Glutamatergic neuron (in vitro differentiated cells): Measurements from ENCODE around the gene PAK1. TPM values are rescaled to one million over a fixed set of nuclear protein-coding genes. Genes with fewer than 3 reads are reported as not detected.

ENCODE experiments used
- DNase-seq: peaks from one replicate; pipeline ENCODE4 v3.0.0; 2022
- H3K27ac Mint-ChIP-seq: one replicate; pipeline ENCODE4 v1.8.0; 2020; ENCODE audit warnings: mild to moderate bottlenecking, mixed read lengths, inconsistent platforms; ENCODE audit not compliant: unreplicated experiment
- H3K27me3 Mint-ChIP-seq: one replicate; pipeline ENCODE4 v1.8.0; 2020; ENCODE audit warnings: mild to moderate bottlenecking, moderate library complexity, mixed read lengths, inconsistent platforms; ENCODE audit not compliant: unreplicated experiment
- H3K36me3 Mint-ChIP-seq: one replicate; pipeline ENCODE4 v1.8.0; 2020; ENCODE audit warnings: mild to moderate bottlenecking, mixed read lengths, inconsistent platforms; ENCODE audit not compliant: unreplicated experiment
- H3K4me1 Mint-ChIP-seq: one replicate; pipeline ENCODE4 v1.8.0; 2020; ENCODE audit warnings: mild to moderate bottlenecking, low read depth, mixed read lengths, inconsistent platforms; ENCODE audit not compliant: unreplicated experiment
- H3K4me3 Mint-ChIP-seq: one replicate; pipeline ENCODE4 v1.8.0; 2020; ENCODE audit warnings: mild to moderate bottlenecking, mixed read lengths, inconsistent platforms; ENCODE audit not compliant: unreplicated experiment
- H3K9me3 Mint-ChIP-seq: one replicate; pipeline ENCODE4 v1.8.0; 2020; ENCODE audit warnings: mild to moderate bottlenecking, moderate library complexity, mixed read lengths, inconsistent platforms; ENCODE audit not compliant: unreplicated experiment
- total RNA-seq: library from RNA; stranded (reverse); fragmentation: NEBNext Ultra II Directional; extraction: Animal tissue kit (Norgen Biotek cat#: 25700); gene quantifications from one replicate; pipeline ENCODE4 v1.2.1, GENCODE V29; 2021; ENCODE audit not compliant: unreplicated experiment
- TF ChIP-seq, protein P1 (sequence below): fragments of 200-600 bp; sonication (generic); IDR thresholded peaks from one replicate; pipeline ENCODE4 v1.5.0; 2021; ENCODE audit not compliant: partially characterized antibody, unreplicated experiment

PAK1 gene
- total RNA-seq, 1 donor from 2014 or later: 126 TPM

DNA sequence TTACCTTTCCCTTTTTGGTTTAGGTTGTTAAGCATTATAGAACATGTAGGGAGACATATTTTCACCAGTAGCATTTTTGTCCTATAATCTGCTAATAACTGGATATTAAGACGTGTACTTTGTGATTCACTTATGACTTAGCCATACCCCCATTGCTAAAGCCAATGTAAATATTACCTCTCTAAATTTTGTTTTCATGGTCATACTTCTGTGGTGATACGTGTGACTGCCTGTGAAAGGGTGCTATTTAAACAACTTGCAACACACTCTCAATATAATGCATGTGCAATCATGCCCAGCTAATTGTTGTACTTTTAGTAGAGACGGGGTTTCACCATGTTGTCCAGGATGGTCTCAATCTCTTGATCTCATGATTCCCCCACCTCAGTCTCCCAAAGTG, 36.2 kb upstream of the PAK1 start:
- Mint-ChIP-seq H3K27me3 (peaks cover 8% of the 10 kb centered on the region), H3K27ac (no peak overlapping the region), H3K4me1 (peaks cover 14% of the 10 kb centered on the region), H3K36me3 (peaks cover 7% of the 10 kb centered on the region), H3K4me3 (no peak overlapping the region), H3K9me3 (no peaks in the 10 kb centered on the region)
- DNase-seq: no peak
- TF ChIP-seq, protein P1, sequence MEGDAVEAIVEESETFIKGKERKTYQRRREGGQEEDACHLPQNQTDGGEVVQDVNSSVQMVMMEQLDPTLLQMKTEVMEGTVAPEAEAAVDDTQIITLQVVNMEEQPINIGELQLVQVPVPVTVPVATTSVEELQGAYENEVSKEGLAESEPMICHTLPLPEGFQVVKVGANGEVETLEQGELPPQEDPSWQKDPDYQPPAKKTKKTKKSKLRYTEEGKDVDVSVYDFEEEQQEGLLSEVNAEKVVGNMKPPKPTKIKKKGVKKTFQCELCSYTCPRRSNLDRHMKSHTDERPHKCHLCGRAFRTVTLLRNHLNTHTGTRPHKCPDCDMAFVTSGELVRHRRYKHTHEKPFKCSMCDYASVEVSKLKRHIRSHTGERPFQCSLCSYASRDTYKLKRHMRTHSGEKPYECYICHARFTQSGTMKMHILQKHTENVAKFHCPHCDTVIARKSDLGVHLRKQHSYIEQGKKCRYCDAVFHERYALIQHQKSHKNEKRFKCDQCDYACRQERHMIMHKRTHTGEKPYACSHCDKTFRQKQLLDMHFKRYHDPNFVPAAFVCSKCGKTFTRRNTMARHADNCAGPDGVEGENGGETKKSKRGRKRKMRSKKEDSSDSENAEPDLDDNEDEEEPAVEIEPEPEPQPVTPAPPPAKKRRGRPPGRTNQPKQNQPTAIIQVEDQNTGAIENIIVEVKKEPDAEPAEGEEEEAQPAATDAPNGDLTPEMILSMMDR: no peak

DNA sequence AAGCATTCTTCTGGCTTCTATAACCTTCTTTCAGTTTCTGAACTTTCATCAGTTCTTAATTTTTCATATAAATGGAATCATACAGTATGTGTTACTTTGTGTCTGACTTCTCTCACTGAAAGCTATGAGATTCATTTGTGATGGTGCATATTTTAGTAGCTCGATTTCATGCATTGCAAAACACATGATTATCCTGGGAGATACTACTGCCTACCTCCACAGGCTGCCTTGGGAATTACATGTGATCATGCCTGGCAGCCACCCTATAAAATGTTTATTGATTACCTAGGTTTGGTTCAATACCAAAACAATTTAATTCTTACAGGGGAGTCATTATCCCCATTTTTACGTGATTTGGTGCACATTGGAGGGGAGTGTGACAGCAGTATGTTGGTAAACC, 34.1 kb upstream of the PAK1 start:
- Mint-ChIP-seq H3K4me3 (no peak overlapping the region), H3K4me1 (peaks cover 16% of the 10 kb centered on the region), H3K27me3 (peaks cover 8% of the 10 kb centered on the region), H3K36me3 (peaks cover 7% of the 10 kb centered on the region), H3K27ac (no peak overlapping the region), H3K9me3 (no peaks in the 10 kb centered on the region)
- no peak for DNase-seq
- TF ChIP-seq, protein P1: peak; percentile 22

DNA sequence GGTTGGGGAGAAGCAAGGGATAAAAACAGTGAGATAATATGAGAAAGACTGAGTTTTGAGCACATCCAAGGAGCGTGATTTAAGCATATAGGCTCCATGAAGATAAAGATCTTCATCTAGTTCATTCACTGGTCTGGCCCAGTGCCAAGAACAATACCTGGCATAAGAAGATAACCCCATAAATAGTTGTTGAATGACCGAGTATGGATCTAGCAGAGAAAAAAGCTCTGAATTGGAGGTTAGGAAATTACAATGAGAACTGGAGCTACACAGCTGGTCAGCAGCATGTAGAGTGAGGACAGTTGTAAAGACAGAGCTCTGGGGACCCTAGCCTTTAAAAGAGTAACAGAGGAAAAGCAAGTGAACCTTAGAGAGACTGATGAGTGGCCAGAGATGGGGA, 33.0 kb upstream of the PAK1 start:
- no peak for DNase-seq
- H3K27ac Mint-ChIP-seq: peak overlapping the region; percentile 72
- H3K36me3 Mint-ChIP-seq: peaks cover 7% of the 10 kb centered on the region
- peaks cover 24% of the 10 kb centered on the region for H3K4me1 Mint-ChIP-seq
- H3K27me3 Mint-ChIP-seq: peaks cover 8% of the 10 kb centered on the region
- TF ChIP-seq, protein P1: no peak
- H3K4me3 Mint-ChIP-seq: peak overlapping the region; percentile 2
- no peaks in the 10 kb centered on the region for H3K9me3 Mint-ChIP-seq

DNA sequence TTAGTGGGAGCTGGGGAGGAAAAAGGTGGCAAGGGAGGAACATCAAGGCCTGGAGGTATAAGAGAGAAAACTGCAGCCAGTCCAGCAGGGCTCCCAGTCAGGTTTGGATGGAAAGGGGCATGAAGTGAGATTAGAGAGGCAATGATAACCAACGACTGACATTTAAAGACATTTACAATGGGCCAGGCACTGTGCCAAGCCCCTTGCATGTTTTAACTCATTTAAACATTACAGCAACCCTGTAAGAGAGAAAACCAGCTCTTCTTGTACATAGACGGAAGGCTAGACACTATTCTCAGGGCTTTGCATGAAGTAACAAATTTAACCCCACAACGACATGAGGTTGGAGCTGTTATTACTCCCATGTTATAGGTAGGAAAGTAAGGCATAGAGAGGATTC, 32.1 kb upstream of the PAK1 start:
- no peaks in the 10 kb centered on the region for H3K9me3 Mint-ChIP-seq
- H3K4me3 Mint-ChIP-seq: no peak overlapping the region
- no peak for DNase-seq
- TF ChIP-seq, protein P1: no peak
- no peak overlapping the region for H3K27ac Mint-ChIP-seq
- H3K36me3 Mint-ChIP-seq: peaks cover 7% of the 10 kb centered on the region
- H3K27me3 Mint-ChIP-seq: peaks cover 8% of the 10 kb centered on the region
- H3K4me1 Mint-ChIP-seq: peaks cover 30% of the 10 kb centered on the region

DNA sequence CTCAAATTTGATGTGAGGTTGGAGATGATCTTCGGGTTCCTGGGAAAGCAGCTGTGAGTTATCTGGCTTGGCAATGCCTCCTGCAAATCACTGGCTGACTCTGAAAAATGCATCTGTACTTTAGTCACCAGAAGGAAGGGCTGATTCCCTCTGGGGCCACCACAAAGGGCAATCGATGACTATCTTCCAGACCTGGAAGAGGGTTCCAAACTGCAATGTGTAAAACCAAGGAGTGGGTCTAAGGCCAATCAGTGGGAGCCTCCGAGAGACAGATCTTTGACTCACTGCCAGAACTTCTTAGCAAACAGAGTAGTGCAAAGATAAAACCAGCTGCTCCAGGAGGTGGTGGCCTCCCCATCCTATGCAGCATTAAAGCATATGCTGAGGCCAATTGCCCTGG, 29.1 kb upstream of the PAK1 start:
- Mint-ChIP-seq H3K9me3 (no peaks in the 10 kb centered on the region), H3K27me3 (no peaks in the 10 kb centered on the region), H3K4me3 (no peak overlapping the region), H3K36me3 (no peaks in the 10 kb centered on the region), H3K4me1 (peaks cover 30% of the 10 kb centered on the region), H3K27ac (peak overlapping the region; percentile 16)
- DNase-seq: peak; percentile 38
- TF ChIP-seq, protein P1: no peak
